Epithelial cell of proximal tubule (primary cell): ENCODE measurements around the gene EPB41L3. TPM values are rescaled to one million over a fixed set of nuclear protein-coding genes. Genes with fewer than 3 reads are reported as not detected.

Experiments
- DNase-seq: peaks from one replicate; pipeline ENCODE4 v3.0.0-alpha.2; 2011; ENCODE audit warnings: low read depth
- H3K4me3 ChIP-seq: 2 replicates; pipeline ENCODE4 v1.5.1; 2011; ENCODE audit warnings: low read depth, mild to moderate bottlenecking, low read length
- total RNA-seq: library from RNA; depleted of rRNA; stranded (reverse); fragments of >200 nt; gene quantifications from 2 replicates; pipeline ENCODE4 v1.2.3, GENCODE V29; 2015
- TF ChIP-seq, protein P1 (sequence below): conservative IDR thresholded peaks from 2 replicates; pipeline ENCODE4 v1.5.1; 2012; ENCODE audit warnings: low read depth, mild to moderate bottlenecking, low read length

Gene EPB41L3
- total RNA-seq, 1 donor from 2014 or later, result 79.6 TPM

DNA sequence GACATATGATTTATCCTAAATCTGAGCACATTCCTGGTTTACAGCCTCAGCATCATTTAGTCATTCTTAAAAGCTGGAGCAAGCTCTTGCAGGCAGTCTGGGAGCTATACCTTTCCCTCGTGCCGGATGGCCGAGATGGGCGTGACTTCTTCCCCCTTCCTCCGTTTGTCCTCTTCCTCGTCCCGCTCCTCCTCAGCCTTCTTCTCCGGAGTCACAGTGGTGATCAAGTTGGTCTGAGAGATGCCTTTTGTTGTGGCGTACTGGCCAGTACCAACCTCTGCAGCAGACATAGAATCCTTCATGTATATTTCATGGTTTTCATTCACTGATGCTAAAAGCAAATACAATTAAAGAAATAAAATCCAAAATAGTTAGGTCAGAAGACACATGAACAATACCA, 124.2 kb downstream of the EPB41L3 start:
- no peak for DNase-seq
- H3K4me3 ChIP-seq, result no peak overlapping the region
- TF ChIP-seq, protein P1, sequence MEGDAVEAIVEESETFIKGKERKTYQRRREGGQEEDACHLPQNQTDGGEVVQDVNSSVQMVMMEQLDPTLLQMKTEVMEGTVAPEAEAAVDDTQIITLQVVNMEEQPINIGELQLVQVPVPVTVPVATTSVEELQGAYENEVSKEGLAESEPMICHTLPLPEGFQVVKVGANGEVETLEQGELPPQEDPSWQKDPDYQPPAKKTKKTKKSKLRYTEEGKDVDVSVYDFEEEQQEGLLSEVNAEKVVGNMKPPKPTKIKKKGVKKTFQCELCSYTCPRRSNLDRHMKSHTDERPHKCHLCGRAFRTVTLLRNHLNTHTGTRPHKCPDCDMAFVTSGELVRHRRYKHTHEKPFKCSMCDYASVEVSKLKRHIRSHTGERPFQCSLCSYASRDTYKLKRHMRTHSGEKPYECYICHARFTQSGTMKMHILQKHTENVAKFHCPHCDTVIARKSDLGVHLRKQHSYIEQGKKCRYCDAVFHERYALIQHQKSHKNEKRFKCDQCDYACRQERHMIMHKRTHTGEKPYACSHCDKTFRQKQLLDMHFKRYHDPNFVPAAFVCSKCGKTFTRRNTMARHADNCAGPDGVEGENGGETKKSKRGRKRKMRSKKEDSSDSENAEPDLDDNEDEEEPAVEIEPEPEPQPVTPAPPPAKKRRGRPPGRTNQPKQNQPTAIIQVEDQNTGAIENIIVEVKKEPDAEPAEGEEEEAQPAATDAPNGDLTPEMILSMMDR, result no peak

DNA sequence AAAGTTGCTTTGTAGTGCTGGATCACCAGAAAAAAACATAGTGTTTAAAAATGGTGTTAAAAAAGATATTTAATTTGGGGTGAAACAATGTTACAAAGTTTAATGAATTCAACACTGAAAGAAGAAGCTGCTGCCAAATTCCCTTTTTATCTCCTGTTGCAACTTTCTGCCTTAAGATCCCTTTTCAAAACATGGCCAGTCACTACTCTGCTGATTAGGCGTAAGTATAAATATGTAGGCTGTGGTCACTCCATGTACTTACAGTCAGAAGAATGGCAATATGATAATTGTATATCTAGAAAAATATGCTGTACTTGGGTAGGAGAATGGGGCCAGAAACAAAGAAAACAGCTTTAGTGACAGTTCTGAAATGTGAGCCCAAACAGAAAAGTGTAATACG, 124.8 kb downstream of the EPB41L3 start:
- TF ChIP-seq, protein P1, result no peak
- H3K4me3 ChIP-seq, result no peak overlapping the region
- no peak for DNase-seq

DNA sequence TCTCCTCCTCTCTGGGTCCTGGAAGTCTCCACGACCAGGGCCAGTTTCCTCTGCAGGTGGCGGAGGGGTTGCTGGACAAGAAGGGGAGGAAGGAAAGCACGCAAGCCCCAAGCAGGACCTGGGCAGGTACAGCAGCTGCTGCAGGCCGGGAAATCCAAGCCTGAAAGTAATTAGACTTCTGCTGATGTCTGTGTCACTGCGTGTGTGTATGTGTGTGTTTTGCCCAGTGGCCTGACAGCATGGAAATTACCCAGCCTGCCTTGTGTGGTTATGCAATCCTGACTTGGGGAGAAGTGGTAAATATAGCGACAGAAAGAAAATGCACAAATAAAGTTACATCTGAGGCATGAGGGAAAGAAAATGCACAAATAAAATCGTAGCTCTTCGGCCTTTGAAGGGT, 126.5 kb downstream of the EPB41L3 start:
- no peak for DNase-seq
- TF ChIP-seq, protein P1, result no peak
- H3K4me3 ChIP-seq, result no peak overlapping the region

DNA sequence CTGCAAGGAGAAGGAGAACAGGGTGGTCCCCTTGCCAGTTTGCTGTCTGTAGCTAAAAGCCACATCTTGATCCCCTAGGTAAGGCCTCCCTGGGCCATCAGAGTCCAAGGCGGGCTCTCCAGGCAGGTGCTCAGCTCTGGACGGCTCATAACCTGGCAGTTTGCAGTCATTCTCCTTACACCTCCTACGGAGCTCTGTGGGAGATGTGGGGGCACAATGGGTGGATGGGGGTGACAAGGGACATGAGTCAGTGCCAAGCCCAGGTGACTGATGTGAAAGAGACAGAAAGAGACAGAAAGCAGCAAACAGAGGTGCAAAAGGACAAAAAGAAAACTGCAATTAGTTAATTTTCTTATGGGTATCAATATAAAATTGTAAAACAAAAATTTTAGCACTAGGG, 127.7 kb downstream of the EPB41L3 start:
- DNase-seq, result no peak
- TF ChIP-seq, protein P1, result no peak
- H3K4me3 ChIP-seq, result no peak overlapping the region

DNA sequence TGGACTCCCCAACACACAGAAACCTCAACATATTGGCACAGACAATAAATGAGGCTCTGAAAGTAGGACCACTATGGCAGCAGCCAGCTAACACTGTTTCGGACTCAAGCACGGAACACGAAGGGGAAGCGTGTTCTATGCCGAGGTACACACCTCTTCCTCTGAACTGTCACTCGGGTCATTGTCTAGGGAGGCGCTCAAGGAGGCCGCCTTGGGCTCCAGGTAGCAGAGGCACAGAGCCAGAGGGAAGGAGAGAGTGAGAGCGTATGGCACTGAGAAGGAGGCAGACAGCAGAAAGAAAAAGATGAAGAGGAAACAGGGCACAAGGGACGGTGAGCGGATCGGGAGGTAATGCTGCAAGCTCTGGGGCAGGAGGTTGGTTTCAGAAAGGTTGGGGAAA, 128.1 kb downstream of the EPB41L3 start:
- TF ChIP-seq, protein P1, result no peak

DNA sequence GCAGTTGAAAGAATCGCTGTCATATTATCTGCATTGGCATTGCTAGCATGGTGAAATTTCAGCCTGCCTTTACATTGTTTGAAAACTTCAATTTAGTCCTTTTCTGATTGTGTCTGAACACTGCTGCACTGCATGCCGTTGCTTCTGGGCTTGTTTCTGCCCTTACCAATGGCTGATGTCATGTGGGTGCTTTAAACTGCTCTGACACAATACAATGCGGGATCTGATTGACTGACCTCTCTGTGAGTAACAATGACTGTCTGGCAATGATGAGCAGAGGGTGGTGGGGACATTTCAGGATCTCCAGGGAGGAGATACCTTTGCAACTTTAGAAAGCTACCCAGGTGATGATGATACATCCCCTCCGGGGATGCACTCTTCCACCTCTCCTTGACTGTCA, 128.8 kb downstream of the EPB41L3 start:
- H3K4me3 ChIP-seq, result no peak overlapping the region
- TF ChIP-seq, protein P1, result no peak
- DNase-seq, result no peak

More for the DNA sequence above, 128.1 kb downstream of the EPB41L3 start:
- no peak overlapping the region for H3K4me3 ChIP-seq
- DNase-seq, result no peak

DNA sequence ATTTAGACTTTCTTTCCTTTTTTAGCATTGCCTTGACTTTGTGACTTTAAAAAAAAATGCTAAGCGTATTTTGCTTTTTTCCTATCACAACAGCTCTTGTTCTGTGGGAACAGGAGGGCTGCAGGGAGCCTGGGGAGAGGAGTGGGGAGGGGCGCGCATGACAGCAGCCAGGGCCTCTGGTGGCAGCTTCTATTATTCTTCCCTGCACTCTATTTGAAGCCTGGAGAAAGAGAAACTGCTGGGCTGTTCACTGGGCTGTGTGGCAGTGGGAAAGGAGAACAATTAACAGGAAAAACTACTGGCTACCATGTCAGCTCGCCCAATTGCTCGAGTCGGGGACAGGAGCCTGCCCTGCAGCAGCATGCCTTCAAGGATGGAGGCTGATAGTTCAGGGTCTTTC, 129.3 kb downstream of the EPB41L3 start:
- TF ChIP-seq, protein P1, result no peak
- DNase-seq, result no peak
- H3K4me3 ChIP-seq, result no peak overlapping the region
